ENCODE measurements around the gene ZNF136. TPM values are rescaled to one million over a fixed set of nuclear protein-coding genes. Genes with fewer than 3 reads are reported as not detected.

Gene ZNF136
- total and polyA plus RNA-seq, 10 of the 15 experiments (the other 5 are each of a cell fraction or from before 2014, with no cell fraction given): 2.8 to 7.8 (median 6.7) TPM

- peaks cover under 1 to 13% of the 10 kb centered on the region in 2 experiments for H3K36me3 ChIP-seq (ENCODE audit: control insufficient read depth in 2 of 2, insufficient read depth in 2 of 2, low read length in 1 of 2)
- H3K27ac ChIP-seq (ENCODE audit: control insufficient read depth, insufficient read depth): no peak overlapping the region
- TF ChIP-seq CBX5 (IDR thresholded peaks at IDR 0.05; ENCODE audit: low read depth) (0 out of 2 replicates have a peak, but pooled peaks have one; percentile 7), GABPA (IDR thresholded peaks at IDR 0.05; ENCODE audit: low read depth) (no peak), ZZZ3 (IDR thresholded peaks at IDR 0.05; ENCODE audit: control insufficient read depth, insufficient read length, low read depth) (no peak)
- TF ChIP-seq, protein P1, sequence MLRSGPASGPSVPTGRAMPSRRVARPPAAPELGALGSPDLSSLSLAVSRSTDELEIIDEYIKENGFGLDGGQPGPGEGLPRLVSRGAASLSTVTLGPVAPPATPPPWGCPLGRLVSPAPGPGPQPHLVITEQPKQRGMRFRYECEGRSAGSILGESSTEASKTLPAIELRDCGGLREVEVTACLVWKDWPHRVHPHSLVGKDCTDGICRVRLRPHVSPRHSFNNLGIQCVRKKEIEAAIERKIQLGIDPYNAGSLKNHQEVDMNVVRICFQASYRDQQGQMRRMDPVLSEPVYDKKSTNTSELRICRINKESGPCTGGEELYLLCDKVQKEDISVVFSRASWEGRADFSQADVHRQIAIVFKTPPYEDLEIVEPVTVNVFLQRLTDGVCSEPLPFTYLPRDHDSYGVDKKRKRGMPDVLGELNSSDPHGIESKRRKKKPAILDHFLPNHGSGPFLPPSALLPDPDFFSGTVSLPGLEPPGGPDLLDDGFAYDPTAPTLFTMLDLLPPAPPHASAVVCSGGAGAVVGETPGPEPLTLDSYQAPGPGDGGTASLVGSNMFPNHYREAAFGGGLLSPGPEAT (IDR thresholded peaks at IDR 0.05; ENCODE audit: low read depth): no peak
- TF ChIP-seq, protein P2, sequence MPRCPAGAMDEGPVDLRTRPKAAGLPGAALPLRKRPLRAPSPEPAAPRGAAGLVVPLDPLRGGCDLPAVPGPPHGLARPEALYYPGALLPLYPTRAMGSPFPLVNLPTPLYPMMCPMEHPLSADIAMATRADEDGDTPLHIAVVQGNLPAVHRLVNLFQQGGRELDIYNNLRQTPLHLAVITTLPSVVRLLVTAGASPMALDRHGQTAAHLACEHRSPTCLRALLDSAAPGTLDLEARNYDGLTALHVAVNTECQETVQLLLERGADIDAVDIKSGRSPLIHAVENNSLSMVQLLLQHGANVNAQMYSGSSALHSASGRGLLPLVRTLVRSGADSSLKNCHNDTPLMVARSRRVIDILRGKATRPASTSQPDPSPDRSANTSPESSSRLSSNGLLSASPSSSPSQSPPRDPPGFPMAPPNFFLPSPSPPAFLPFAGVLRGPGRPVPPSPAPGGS (IDR thresholded peaks at IDR 0.05; ENCODE audit: borderline replicate concordance, insufficient read depth, low read depth, low read length, poor library complexity, severe bottlenecking): no peak
- peaks cover 3% of the 10 kb centered on the region for H3K4me1 ChIP-seq (ENCODE audit: control insufficient read depth, insufficient read depth, low read length)
- POLR2A ChIA-PET: interaction anchor here (0.6 to 1.4 kb wide), 2 partner anchors 50 to 217 kb away, joined by 3 to 4 read pairs; no protein-coding TSS in a partner anchor
- BruUV-seq (replicated peaks): no TSS peak
- no peaks in the 10 kb centered on the region for H3K27me3 ChIP-seq (replicated peaks in 1 of 2; ENCODE audit: control insufficient read depth in 2 of 2, insufficient read depth in 2 of 2, low read length in 1 of 2)
- FAIRE-seq: no peak
- RAD21 ChIA-PET (ENCODE audit: unreplicated experiment): interaction anchor here (1.4 to 3.2 kb wide), 13 partner anchors 21 to 343 kb away, joined by 4 to 55 read pairs (median 13); partner anchors contain the start of genes ZNF136, ZNF491, ZNF563 and ZNF700
- peaks cover 11% of the 10 kb centered on the region for H3K9me3 ChIP-seq (replicated peaks; ENCODE audit: control insufficient read depth, insufficient read depth, low read length)
- no peak overlapping the region for H3K4me3 ChIP-seq
- H2AFZ ChIP-seq (ENCODE audit: control insufficient read depth, low read depth, low read length): no peak overlapping the region
- no peak overlapping the region for H3K9ac ChIP-seq (ENCODE audit: control insufficient read depth, insufficient read depth, low read length)
- CTCF ChIA-PET: interaction anchor here (0.7 to 7.2 kb wide), 20 partner anchors 14 to 482 kb away, joined by 3 to 84 read pairs (median 9); partner anchors contain the start of genes ZNF491, ZNF625, ZNF700 and ZNF763
- intact Hi-C loops (cut with micrococcal nuclease; ENCODE audit: unreplicated experiment) (loop anchor here (1.0 to 2.0 kb wide), 6 partner anchors 51 to 344 kb away; no protein-coding TSS in a partner anchor), in situ Hi-C loops (cut with MboI) (loop anchor here (5.0 kb wide), 4 partner anchors 84 to 344 kb away; partner anchors contain the start of gene ZNF491)
- H4K20me1 ChIP-seq (ENCODE audit: control insufficient read depth, insufficient read depth): no peaks in the 10 kb centered on the region
- SMC1A ChIA-PET (ENCODE audit: uncharacterized antibody, unreplicated experiment): interaction anchor here (0.8 to 2.4 kb wide), 11 partner anchors 12 to 482 kb away, joined by 3 to 28 read pairs (median 7); partner anchors contain the start of genes ZNF491, ZNF700 and ZNF763
- H3K79me2 ChIP-seq (ENCODE audit: control insufficient read depth, insufficient read depth, low read length): peaks cover 4% of the 10 kb centered on the region; the same call in 1 of the 2 replicates
- ATAC-seq: no peak
- 24% methylated on average over 10 of the region's 10 CpGs for WGBS (ENCODE audit: insufficient coverage, insufficient replicate concordance, low lambda C conversion rate, missing lambda C conversion rate)
- no peak for DNase-seq (ENCODE audit: low read depth, low spot score)
- H3K4me2 ChIP-seq (ENCODE audit: control insufficient read depth, insufficient read depth): peak overlapping the region; percentile 69
These were observed 21.5 kb upstream of the ZNF136 start for GRCh38 chr19:12141405-12141736.
